Measurements from ENCODE around the gene ORM2.

The ORM2 gene

GRCh38 chr9:114313186-114313585 lies 16.5 kb upstream of the ORM2 start:
- TF ChIP-seq CTCF (IDR thresholded peaks at IDR 0.05; ENCODE audit: low read depth, low read length, poor library complexity, severe bottlenecking), result no peak
- no peak for TF ChIP-seq EZH2phosphoT487 (IDR thresholded peaks at IDR 0.05; ENCODE audit: borderline replicate concordance, low read length)
- no peak overlapping the region for H3K4me2 ChIP-seq (ENCODE audit: low read length)

GRCh38 chr9:114314256-114314867 lies 15.3 kb upstream of the ORM2 start:
- Histone ChIP-seq H3K4me1 (ENCODE audit: control insufficient read depth, low read length) (no peaks in the 10 kb centered on the region), H3K9me3 (ENCODE audit: control insufficient read depth, insufficient read depth, low read length) (no peaks in the 10 kb centered on the region), H3K4me3 (ENCODE audit: low read length) (no peak overlapping the region), H4K20me1 (ENCODE audit: control insufficient read depth, insufficient read depth, low read depth, low read length) (no peaks in the 10 kb centered on the region), H3K9me2 (replicated peaks; ENCODE audit: control insufficient read depth, low read length) (no peaks in the 10 kb centered on the region), H3K36me3 (ENCODE audit: control insufficient read depth, low read length) (no peaks in the 10 kb centered on the region), H3K27ac (ENCODE audit: low read depth, low read length) (no peak overlapping the region), H3F3A (ENCODE audit: control insufficient read depth, insufficient read depth) (no peaks in the 10 kb centered on the region), H3K27me3 (ENCODE audit: control insufficient read depth, low read length) (no peaks in the 10 kb centered on the region), H3K4me2 (ENCODE audit: low read length) (no peak overlapping the region), H3K79me2 (ENCODE audit: control insufficient read depth, low read length) (no peaks in the 10 kb centered on the region)
- TF ChIP-seq CTCF (IDR thresholded peaks at IDR 0.05; ENCODE audit: low read depth, low read length, poor library complexity, severe bottlenecking) (no peak), EZH2phosphoT487 (IDR thresholded peaks at IDR 0.05; ENCODE audit: borderline replicate concordance, low read length) (no peak)

More at GRCh38 chr9:114313186-114313585, 16.5 kb upstream of the ORM2 start:
- H3K4me1 ChIP-seq (ENCODE audit: control insufficient read depth, low read length), result no peaks in the 10 kb centered on the region
- H3K27me3 ChIP-seq (ENCODE audit: control insufficient read depth, low read length), result no peaks in the 10 kb centered on the region
- H3K9me2 ChIP-seq (replicated peaks; ENCODE audit: control insufficient read depth, low read length), result no peaks in the 10 kb centered on the region
- H3K4me3 ChIP-seq (ENCODE audit: low read length), result no peak overlapping the region
- H4K20me1 ChIP-seq (ENCODE audit: control insufficient read depth, insufficient read depth, low read depth, low read length), result no peaks in the 10 kb centered on the region
- H3K79me2 ChIP-seq (ENCODE audit: control insufficient read depth, low read length), result no peaks in the 10 kb centered on the region
- no peaks in the 10 kb centered on the region for H3F3A ChIP-seq (ENCODE audit: control insufficient read depth, insufficient read depth)
- no peaks in the 10 kb centered on the region for H3K9me3 ChIP-seq (ENCODE audit: control insufficient read depth, insufficient read depth, low read length)
- no peaks in the 10 kb centered on the region for H3K36me3 ChIP-seq (ENCODE audit: control insufficient read depth, low read length)
- H3K27ac ChIP-seq (ENCODE audit: low read depth, low read length), result no peak overlapping the region

GRCh38 chr9:114314881-114315722 lies 14.6 kb upstream of the ORM2 start:
- Histone ChIP-seq H3K27me3 (ENCODE audit: control insufficient read depth, low read length) (no peaks in the 10 kb centered on the region), H3K4me3 (ENCODE audit: low read length) (no peak overlapping the region), H3K9me2 (replicated peaks; ENCODE audit: control insufficient read depth, low read length) (no peaks in the 10 kb centered on the region), H4K20me1 (ENCODE audit: control insufficient read depth, insufficient read depth, low read depth, low read length) (no peaks in the 10 kb centered on the region), H3K79me2 (ENCODE audit: control insufficient read depth, low read length) (no peaks in the 10 kb centered on the region), H3K9me3 (ENCODE audit: control insufficient read depth, insufficient read depth, low read length) (no peaks in the 10 kb centered on the region), H3K4me2 (ENCODE audit: low read length) (no peak overlapping the region), H3F3A (ENCODE audit: control insufficient read depth, insufficient read depth) (no peaks in the 10 kb centered on the region), H3K36me3 (ENCODE audit: control insufficient read depth, low read length) (no peaks in the 10 kb centered on the region), H3K27ac (ENCODE audit: low read depth, low read length) (no peak overlapping the region), H3K4me1 (ENCODE audit: control insufficient read depth, low read length) (no peaks in the 10 kb centered on the region)
- no peak for TF ChIP-seq EZH2phosphoT487 (IDR thresholded peaks at IDR 0.05; ENCODE audit: borderline replicate concordance, low read length)
- TF ChIP-seq CTCF (IDR thresholded peaks at IDR 0.05; ENCODE audit: low read depth, low read length, poor library complexity, severe bottlenecking), result no peak

Measured in DOHH2 (cell line).